ENCODE measurements around the gene FLT1. TPM values are rescaled to one million over a fixed set of nuclear protein-coding genes. Genes with fewer than 3 reads are reported as not detected.

FLT1 gene
- total RNA-seq, 1 donor from 2014 or later = 0.60 TPM

DNA sequence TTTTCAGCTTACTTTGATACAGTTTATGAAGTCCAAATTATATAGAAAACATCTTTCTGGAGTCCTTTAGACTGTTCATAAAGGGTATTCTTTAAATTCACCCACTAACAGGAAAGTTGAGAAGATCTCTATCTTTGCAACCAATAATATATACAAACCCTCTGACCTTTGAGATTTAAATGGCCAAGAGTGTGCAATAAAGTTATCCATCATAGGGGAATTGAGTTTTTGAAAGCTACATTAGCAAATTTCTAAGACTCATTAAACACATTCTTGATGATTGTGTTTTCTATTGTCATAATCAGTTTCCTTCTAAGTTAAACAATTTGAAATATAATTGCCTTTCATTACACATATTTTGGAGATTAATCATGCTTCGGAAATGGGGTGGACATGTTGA, 15.9 kb downstream of the FLT1 start:
- H3K36me3 Mint-ChIP-seq (ENCODE audit: low read depth) = no peaks in the 10 kb centered on the region
- peaks cover 2% of the 10 kb centered on the region for H3K27me3 Mint-ChIP-seq (ENCODE audit: low read depth)
- DNase-seq (ENCODE audit: low spot score) = no peak
- H3K9me3 Mint-ChIP-seq (ENCODE audit: low read depth) = no peaks in the 10 kb centered on the region
- TF ChIP-seq, protein P1, sequence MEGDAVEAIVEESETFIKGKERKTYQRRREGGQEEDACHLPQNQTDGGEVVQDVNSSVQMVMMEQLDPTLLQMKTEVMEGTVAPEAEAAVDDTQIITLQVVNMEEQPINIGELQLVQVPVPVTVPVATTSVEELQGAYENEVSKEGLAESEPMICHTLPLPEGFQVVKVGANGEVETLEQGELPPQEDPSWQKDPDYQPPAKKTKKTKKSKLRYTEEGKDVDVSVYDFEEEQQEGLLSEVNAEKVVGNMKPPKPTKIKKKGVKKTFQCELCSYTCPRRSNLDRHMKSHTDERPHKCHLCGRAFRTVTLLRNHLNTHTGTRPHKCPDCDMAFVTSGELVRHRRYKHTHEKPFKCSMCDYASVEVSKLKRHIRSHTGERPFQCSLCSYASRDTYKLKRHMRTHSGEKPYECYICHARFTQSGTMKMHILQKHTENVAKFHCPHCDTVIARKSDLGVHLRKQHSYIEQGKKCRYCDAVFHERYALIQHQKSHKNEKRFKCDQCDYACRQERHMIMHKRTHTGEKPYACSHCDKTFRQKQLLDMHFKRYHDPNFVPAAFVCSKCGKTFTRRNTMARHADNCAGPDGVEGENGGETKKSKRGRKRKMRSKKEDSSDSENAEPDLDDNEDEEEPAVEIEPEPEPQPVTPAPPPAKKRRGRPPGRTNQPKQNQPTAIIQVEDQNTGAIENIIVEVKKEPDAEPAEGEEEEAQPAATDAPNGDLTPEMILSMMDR (IDR thresholded peaks at IDR 0.05) = no peak
- H3K27ac Mint-ChIP-seq (ENCODE audit: unreplicated experiment) = no peak overlapping the region
- H3K4me3 Mint-ChIP-seq (ENCODE audit: unreplicated experiment) = no peak overlapping the region
- H3K4me1 Mint-ChIP-seq (ENCODE audit: low read depth) = peaks cover 24% of the 10 kb centered on the region

DNA sequence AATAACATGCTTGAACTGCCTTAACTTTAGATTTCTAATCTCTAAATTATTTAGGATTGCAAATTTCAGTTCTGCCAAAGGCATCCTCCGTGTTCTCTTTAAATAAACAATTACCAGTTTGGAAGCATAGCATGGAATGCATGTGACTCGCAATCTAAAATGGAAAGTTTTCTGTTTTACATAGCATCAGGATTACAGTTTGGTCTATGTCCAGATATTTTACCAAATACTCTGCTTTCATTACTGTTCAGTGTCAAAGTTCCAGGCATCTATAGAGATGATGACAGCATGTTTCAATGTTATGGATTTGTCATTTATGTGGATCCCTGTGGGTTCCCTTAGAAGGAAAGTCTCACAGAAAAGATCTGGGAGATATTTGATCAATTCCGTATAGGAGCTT, 16.8 kb downstream of the FLT1 start:
- no peak overlapping the region for H3K4me3 Mint-ChIP-seq (ENCODE audit: unreplicated experiment)
- no peaks in the 10 kb centered on the region for H3K9me3 Mint-ChIP-seq (ENCODE audit: low read depth)
- peaks cover 24% of the 10 kb centered on the region for H3K4me1 Mint-ChIP-seq (ENCODE audit: low read depth)
- no peaks in the 10 kb centered on the region for H3K27me3 Mint-ChIP-seq (ENCODE audit: low read depth)
- TF ChIP-seq, protein P1 (IDR thresholded peaks at IDR 0.05) = no peak
- H3K36me3 Mint-ChIP-seq (ENCODE audit: low read depth) = no peaks in the 10 kb centered on the region
- no peak overlapping the region for H3K27ac Mint-ChIP-seq (ENCODE audit: unreplicated experiment)
- no peak for DNase-seq (ENCODE audit: low spot score)

DNA sequence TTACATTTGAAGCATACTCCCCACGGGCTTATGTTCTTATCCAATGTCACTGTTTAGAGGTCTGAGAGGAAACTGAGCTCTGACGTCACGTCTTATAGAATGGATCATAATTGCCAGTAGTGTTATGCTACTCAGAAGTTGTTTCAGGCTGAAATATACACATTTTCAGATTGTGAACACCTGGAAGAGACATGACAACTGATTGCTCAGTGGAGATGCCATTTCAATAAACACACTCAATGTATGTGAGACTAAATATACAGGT, 17.3 kb downstream of the FLT1 start:
- Mint-ChIP-seq H3K9me3 (ENCODE audit: low read depth) (peaks cover 4% of the 10 kb centered on the region), H3K27ac (ENCODE audit: unreplicated experiment) (no peak overlapping the region), H3K4me1 (ENCODE audit: low read depth) (peaks cover 24% of the 10 kb centered on the region), H3K27me3 (ENCODE audit: low read depth) (no peaks in the 10 kb centered on the region), H3K4me3 (ENCODE audit: unreplicated experiment) (no peak overlapping the region), H3K36me3 (ENCODE audit: low read depth) (no peaks in the 10 kb centered on the region)
- TF ChIP-seq, protein P1 (IDR thresholded peaks at IDR 0.05) = no peak
- DNase-seq (ENCODE audit: low spot score) = no peak

DNA sequence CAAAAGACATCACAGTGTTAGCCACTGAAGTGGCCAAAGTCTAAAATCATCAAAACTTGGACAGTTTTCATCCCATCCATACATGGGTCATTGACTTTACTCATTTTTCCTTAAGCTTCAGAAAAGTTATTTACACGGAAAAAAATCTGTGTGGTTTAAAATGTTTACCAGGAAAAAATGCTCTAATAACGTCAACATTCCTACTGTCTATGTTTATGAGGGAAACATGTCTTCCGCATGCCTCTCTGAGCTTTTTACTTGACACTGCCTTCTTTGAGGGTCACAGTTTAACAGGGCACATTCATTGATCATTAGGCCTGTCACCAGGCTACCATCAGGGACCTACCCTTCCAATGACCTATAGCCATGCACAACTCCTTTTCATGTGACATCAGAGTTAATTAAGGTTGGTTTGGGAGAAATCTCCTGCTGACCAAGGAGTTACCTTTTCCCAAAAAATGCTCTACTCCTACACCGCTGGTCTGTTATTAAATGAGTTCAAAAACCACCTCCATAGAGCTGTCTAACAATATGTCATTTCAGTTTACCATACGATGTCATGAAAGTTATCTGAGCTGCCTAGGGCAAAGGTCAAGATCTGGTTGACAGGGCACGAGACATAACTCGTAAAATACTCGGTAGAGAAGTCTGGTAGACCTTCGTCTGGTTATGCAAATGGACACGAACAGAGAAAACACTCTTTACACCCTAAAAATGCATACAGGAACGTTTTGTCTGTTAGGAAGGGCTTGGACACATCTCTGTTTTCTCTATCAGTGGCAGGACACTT, 17.8 kb downstream of the FLT1 start:
- Mint-ChIP-seq H3K9me3 (ENCODE audit: low read depth) (peaks cover 5% of the 10 kb centered on the region), H3K27me3 (ENCODE audit: low read depth) (no peaks in the 10 kb centered on the region), H3K4me3 (ENCODE audit: unreplicated experiment) (no peak overlapping the region), H3K36me3 (ENCODE audit: low read depth) (no peaks in the 10 kb centered on the region), H3K27ac (ENCODE audit: unreplicated experiment) (no peak overlapping the region), H3K4me1 (ENCODE audit: low read depth) (peaks cover 24% of the 10 kb centered on the region)
- TF ChIP-seq, protein P1 (IDR thresholded peaks at IDR 0.05) = no peak
- no peak for DNase-seq (ENCODE audit: low spot score)

DNA sequence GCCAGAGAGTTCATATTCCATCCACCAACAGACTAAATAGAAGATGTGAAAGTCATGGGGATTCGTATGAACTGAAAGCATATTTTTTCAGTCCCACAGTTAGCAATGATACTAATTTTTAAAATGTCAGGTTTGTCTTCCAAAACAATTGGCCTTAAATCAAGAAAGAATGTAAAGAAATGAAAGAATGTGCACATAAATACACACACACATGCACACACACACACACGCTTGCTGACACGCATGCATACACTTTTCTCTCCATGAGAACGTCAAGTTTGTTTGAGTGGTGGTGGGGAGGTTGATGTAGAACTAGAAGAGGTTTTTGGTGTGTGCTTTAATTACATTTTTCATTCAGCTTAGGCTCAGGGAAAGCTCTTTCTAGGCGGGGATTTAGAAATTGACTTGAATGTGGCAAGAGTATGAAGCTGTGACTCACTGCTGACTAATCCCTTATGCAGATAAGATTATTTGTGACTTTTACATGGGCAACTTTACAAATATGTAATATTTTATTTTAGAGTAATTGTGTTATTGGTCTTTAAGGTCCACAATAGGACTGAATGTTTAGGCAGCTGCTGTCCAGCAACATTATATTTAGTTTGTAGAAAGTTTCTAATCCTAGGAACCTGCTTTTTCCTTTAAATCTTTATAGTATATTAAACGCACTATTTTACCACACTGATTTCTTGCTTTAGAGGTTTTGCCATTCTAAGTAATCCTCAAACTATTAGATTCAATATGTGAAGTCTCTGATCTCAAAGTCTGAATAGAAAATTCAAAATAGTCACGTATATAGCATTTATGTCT, 18.8 kb downstream of the FLT1 start:
- no peaks in the 10 kb centered on the region for H3K27me3 Mint-ChIP-seq (ENCODE audit: low read depth)
- H3K27ac Mint-ChIP-seq (ENCODE audit: unreplicated experiment) = peak overlapping the region; percentile 74
- no peak overlapping the region for H3K4me3 Mint-ChIP-seq (ENCODE audit: unreplicated experiment)
- no peak for DNase-seq (ENCODE audit: low spot score)
- H3K36me3 Mint-ChIP-seq (ENCODE audit: low read depth) = no peaks in the 10 kb centered on the region
- H3K9me3 Mint-ChIP-seq (ENCODE audit: low read depth) = peaks cover 5% of the 10 kb centered on the region
- TF ChIP-seq, protein P1 (IDR thresholded peaks at IDR 0.05) = no peak
- H3K4me1 Mint-ChIP-seq (ENCODE audit: low read depth) = peaks cover 24% of the 10 kb centered on the region

Measured in chondrocyte (in vitro differentiated cells).